Measurements from ENCODE around the gene NFE2L3.
"Not testable (repeated sequence)": the region's sequence is repeated elsewhere in the genome, so short reads cannot be mapped to it uniquely, and the experiment has no call there.

Gene NFE2L3

DNA sequence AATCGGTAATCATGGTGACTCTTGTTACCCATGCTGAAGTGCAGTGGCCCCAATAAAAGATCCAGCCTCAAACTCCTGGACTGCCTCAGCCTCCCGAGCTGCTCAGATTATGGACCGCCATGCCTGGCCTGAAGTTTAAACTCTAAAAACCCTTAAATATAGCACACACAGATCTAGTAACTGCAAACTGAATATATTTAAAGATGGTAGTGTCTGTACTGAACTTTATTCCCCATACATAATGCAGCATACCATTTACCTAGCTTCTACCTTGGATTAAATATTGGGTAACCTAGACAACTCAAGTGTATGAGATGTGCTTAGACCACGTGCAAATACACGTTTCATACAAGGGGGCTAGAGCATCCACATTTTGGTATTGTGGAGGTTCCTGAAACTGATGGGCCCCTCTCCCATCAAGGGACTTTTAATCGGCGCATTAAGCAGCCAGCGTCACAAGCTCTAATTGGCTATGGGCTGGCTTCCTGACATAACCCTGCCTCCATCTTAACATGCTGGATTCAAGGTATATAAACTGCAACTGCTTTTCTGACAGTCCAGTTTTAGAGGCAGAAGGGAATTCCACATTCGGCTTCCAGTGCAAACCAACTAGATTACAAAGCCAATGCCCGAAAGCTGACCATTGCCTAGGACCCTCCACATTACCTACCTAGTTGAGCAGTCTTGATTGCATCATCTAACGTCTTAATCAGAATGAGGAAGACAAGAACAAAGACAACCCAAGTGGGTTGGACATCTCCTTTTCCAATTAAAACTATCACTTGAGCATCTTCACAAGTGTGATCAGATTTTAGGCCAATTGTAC lies 35.6 kb downstream of the NFE2L3 start:
- no peak for DNase-seq

DNA sequence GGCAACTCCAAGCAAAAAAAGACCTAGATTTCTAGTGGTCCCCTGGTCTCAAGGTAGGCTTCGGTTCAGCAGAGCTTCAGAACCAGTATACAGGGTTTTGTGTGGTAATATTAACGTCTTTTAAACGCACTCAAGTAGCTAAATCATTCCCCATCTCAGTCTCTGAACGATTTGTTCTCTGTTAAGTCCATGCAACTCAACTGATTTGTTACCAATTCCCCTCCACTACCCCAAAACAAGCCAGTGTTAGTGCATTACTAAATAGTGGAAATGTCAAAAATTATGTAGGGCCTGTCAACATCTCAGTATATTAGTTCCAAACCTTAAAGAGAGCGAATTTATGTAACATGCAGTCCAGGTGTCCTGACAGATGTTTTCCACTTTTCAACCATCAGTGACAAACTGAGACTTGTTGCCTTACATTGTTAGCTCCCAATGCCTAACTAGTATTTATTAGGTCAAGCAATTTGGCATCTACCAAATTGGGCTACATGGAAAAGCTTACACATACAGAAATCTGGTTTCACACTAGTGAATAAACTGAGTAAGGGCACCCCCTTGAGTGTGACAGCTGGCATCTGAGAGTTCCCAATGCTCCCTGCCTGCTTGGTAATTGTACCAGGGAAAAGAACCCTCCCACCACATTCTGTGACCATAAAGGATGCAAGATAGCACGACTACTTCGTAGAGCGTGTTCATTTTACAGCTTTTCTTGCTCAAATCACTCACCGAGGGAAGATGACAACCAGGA lies 36.4 kb downstream of the NFE2L3 start:
- no peak for DNase-seq

DNA sequence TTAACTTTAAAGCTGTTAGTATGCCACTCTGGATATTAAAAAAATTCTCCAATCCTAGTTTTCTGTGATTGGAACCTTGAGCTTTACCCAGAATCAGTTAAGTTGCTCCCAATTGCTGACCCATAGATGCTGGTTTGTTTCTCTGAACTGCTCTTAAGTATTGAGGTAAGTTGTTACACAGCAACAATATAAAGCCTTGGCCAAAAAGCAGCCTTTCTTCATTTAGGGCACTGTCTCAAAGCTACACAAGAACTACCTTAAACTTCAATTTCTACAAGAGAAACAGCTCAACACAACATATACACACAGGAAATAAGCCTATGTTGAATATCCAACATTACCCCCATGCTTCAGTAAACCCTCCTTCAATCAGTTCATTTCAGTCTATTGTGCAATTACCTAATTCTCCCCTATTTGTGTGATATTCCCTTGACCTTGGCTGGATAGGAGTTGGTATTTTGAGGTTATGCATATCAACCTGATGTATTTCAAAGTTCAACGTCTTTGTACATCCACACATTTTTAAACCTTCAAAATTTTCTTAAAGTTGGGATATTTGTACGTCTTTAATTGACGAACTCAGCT lies 37.1 kb downstream of the NFE2L3 start:
- no peak for DNase-seq

- DNase-seq = no peak
These were observed 37.7 kb downstream of the NFE2L3 start for GRCh38 chr7:26189697-26190096.

DNA sequence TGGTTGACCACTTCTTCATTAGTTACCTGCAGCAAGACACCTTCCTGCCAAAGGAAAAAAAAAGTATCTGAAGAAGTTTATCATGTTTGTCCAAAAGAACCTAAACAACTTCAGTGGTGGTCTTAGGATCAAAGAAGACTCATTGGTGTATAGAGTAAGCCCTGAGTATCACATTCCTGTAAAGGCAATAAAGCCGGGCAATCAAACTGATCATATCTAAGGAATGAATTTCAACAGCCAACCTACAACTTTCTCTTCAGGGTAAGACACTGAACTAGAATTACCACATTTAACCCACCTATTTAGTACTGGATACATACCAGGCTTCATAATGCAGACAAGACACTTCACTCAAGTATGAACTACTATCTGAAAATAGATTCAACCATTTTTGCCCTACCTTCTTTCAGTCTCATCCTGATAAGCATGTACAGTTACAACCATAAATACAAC lies 38.4 kb downstream of the NFE2L3 start:
- no peak for DNase-seq

DNA sequence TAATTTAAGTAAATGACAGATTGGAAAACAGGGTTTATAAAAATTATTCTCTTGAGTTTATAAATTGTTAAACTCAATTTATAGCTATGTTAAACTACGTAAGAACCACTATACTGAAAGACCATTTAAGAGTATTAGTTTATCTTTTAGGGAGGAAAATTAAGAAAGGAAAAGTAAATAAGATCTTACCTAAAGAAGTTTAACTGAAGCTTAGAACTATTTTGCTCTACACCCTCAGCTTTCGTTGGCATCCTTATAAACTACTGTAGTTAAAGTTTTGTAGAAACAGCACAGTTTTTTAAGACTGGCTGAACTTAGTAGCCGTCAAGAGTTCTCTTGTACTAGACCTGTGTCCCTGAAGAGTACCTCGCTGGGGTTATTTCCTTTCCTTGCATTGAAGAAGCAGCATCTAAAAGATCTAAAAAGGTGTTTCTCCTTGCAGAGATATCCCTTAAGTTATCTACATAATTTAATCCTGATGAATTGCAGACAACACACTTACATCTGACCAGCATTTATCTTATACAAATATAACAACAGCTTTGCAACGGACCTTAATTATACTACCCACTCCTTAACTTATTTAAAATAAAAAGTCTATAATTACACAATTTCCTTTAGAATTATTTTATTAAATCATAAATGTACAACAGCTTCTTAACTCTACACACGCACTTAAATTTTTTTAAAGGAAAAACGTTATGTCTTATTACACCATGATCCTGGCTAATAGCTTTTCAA lies 39.4 kb downstream of the NFE2L3 start:
- DNase-seq = no peak

DNA sequence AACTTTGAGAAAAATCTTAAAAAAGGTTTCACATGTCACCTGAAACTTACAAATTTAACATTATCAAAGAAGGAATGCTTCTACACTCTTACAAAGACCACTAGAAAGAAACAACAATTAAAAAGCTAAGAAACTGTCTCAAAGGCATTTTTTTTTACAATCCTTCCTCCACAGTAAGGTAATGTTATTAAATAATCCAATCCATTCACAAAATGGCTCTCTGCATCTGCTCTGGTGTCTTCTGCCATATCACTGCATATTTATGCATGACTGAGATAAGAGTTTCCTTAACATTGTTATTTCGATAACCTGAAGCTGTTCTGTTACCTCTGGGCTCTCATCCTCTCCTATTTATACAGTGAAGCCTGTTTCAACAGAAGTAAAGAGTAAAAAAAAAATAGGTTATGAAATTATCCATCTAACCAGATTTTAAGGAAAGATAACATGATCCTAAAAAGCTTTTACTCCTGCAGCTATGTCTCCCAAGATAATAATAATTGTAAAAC lies 40.0 kb downstream of the NFE2L3 start:
- no peak for DNase-seq

GRCh38 chr7:26192485-26193087 lies 40.6 kb downstream of the NFE2L3 start:
- DNase-seq = no peak

GRCh38 chr7:26193432-26194207 lies 41.6 kb downstream of the NFE2L3 start:
- no peak for DNase-seq

GRCh38 chr7:26194764-26195163 lies 42.8 kb downstream of the NFE2L3 start:
- DNase-seq = not testable (repeated sequence)

DNA sequence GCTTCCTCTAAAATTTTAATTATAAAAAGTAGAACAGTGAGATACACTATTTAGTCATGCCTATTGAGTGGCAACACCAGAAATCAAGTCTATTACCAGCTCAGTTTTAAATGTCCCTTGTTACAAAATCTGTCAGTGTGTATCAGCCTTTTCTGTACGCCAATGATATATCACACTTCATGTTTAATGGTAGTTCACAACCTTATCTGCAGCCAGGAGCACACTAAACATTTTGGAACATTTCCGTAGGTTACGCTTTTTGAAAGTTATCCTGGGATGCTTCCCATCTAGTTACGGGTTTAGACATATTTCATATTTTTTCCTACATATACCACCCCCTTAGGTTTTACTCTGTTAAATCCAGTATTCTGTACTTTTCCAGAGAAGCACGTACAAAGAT lies 43.2 kb downstream of the NFE2L3 start:
- DNase-seq = no peak

- no peak for DNase-seq
These were observed 44.1 kb downstream of the NFE2L3 start for GRCh38 chr7:26195867-26196657.

DNA sequence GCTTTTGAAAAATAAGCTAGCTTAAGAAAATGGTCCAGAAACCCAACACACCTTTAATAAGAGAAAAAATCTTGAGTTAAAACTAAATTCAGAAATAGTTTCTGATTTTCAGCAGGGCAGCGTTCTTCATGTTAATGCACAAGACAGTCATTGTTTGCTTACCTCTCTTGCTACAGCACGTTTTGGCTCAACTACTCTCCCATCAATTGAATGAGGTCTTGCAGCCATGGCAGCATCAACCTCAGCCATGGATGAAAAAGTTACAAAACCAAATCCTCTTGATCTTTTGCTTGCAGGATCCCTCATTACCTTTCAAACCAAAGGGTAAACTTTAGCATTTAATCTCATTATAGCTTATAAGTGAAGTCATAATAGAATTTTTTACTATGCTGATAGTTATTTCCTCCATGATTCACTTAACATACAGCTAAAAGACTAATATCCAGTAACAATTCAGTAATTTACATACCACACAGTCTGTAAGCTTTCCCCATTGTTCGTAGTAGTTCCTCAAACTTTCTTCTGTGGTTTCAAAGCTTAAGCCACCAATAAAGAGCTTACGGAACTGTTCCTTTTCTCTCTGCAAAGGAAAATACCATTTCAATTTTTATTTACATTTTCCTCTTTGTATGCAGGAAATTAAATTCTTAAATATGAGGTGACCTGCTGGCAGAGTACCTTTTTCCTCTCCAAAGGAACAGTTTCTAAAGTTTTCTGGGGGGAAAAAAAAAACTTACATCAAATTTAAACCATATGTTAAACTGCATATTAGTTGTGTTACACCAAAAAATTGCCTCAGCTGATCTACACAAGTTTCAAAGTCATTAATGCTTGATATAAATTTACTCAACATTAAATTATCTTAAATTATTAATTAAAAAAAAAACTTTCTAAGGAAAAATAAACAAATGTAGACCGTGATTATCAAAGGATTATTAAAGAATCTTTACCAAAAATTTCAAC lies 45.4 kb downstream of the NFE2L3 start:
- DNase-seq = peak; percentile 38

GRCh38 chr7:26198133-26198780 lies 46.3 kb downstream of the NFE2L3 start:
- no peak for DNase-seq

DNA sequence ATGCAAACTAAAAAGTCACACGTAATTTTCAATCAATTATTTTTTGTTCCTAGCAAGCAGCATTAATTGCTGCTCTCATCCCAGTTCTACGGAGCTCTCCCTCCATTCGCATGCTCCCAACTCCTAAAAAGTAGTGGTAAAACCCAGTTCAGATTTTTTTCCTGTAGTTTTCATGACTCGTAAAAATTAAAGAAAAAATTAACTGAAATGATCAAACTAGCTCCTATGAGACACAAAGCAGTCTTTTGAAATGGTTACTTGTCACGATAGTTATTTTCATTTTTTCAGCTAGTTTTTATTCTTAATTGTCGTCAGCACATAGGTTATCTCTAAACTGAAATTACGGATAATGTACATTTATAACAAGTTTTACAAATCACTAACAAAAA lies 46.8 kb downstream of the NFE2L3 start:
- no peak for DNase-seq

GRCh38 chr7:26199301-26200037 lies 47.5 kb downstream of the NFE2L3 start:
- peak; percentile 45 for DNase-seq

GRCh38 chr7:26200038-26200443 lies 48.0 kb downstream of the NFE2L3 start:
- peak; percentile 51 for DNase-seq
